Endothelial cell of umbilical vein (primary cell): Measurements from ENCODE around the gene TMEM138. TPM values are rescaled to one million over a fixed set of nuclear protein-coding genes. Genes with fewer than 3 reads are reported as not detected.

Experiments
- BruUV-seq: library from RNA; stranded (reverse); fragments of 400-500 nt; replicated peaks from 2 replicates; lab custom pipeline; 2021; lab: Mats Ljungman, UMichigan
- CTCF ChIA-PET: fragments of 300-600, 350-600 bp; sonication (Branson Sonifier 250); formaldehyde crosslinking; loops from one replicate; lab custom pipeline; 2021; ENCODE audit warnings: antibody characterized with exemption, inconsistent platforms; lab: Charles Lee
- POLR2A ChIA-PET: fragments of 300-600, 350-600 bp; sonication (Branson Sonifier 250); formaldehyde crosslinking; loops from one replicate; lab custom pipeline; 2021; ENCODE audit warnings: antibody characterized with exemption, inconsistent platforms; lab: Charles Lee
- DNase-seq: peaks from one replicate; pipeline ENCODE4 v3.0.0-alpha.2; 2011; ENCODE audit warnings: low read depth, low spot score
- FAIRE-seq: peaks from 2 replicates; lab custom pipeline; 2011; peaks lifted over from hg19 to GRCh38; lab: Jason Lieb, UNC
- H2AFZ ChIP-seq: 2 replicates; pipeline ENCODE4 v1.6.0; 2012; ENCODE audit warnings: low read depth, low read length, control low read depth, inconsistent platforms
- H3K27ac ChIP-seq: 2 replicates; pipeline ENCODE4 v1.5.1; 2011; ENCODE audit warnings: low read depth, mild to moderate bottlenecking, control low read depth, low read length, moderate library complexity; ENCODE audit not compliant: insufficient read depth
- H3K27me3 ChIP-seq, 2 experiments: 2 replicates each; pipeline versions ENCODE4 v1.6.0 to v1.6.1; 2011; ENCODE audit warnings: low read length in 2 of 2, mixed read lengths in 1 of 2; ENCODE audit not compliant: control insufficient read depth in 2 of 2, insufficient read depth in 2 of 2
- H3K36me3 ChIP-seq, 2 experiments: 2 replicates in 1 of 2; 3 replicates in 1 of 2; pipeline ENCODE4 v1.5.1; 2011; ENCODE audit warnings: low read length in 2 of 2, mild to moderate bottlenecking in 1 of 2, moderate library complexity in 1 of 2; ENCODE audit not compliant: control insufficient read depth in 2 of 2, insufficient read depth in 2 of 2; ENCODE audit errors: extremely low read depth in 1 of 2
- H3K4me1 ChIP-seq: 3 replicates; pipeline ENCODE4 v1.5.1; 2011; ENCODE audit warnings: mild to moderate bottlenecking, low read length; ENCODE audit not compliant: control insufficient read depth, insufficient read depth; ENCODE audit errors: extremely low read depth
- H3K4me2 ChIP-seq: 2 replicates; pipeline ENCODE4 v1.6.1; 2011; ENCODE audit warnings: low read length, control low read depth, mixed read lengths; ENCODE audit not compliant: insufficient read depth
- H3K4me3 ChIP-seq, 3 experiments: fragments of 200-600 bp in 1 of 3; sonication (generic), shearing (Covaris generic) in 1 of 3; replicated peaks in 1 of 3; 2 replicates each; pipeline ENCODE4 v1.5.1; 2011 to 2016; ENCODE audit warnings: control low read depth in 3 of 3, low read length in 3 of 3, mild to moderate bottlenecking in 2 of 3, inconsistent platforms in 1 of 3, low read depth in 1 of 3, moderate library complexity in 1 of 3; ENCODE audit not compliant: insufficient read depth in 1 of 3
- H3K79me2 ChIP-seq: 2 replicates; pipeline ENCODE4 v1.6.0; 2012; ENCODE audit warnings: low read length, inconsistent platforms; ENCODE audit not compliant: control insufficient read depth, insufficient read depth
- H3K9ac ChIP-seq: replicated peaks from 2 replicates; pipeline ENCODE3; 2011; ENCODE audit warnings: low read length, control low read depth; ENCODE audit not compliant: insufficient read depth; ENCODE audit errors: extremely low read depth
- H3K9me1 ChIP-seq: replicated peaks from 3 replicates; pipeline ENCODE4 v1.6.0; 2011; ENCODE audit warnings: mild to moderate bottlenecking, low read length; ENCODE audit not compliant: control insufficient read depth, insufficient read depth; ENCODE audit errors: extremely low read depth
- H3K9me3 ChIP-seq: replicated peaks from 2 replicates; pipeline ENCODE4 v1.5.1; 2012; ENCODE audit warnings: low read length, inconsistent platforms; ENCODE audit not compliant: control insufficient read depth, insufficient read depth
- H4K20me1 ChIP-seq: replicated peaks from 2 replicates; pipeline ENCODE3; 2011; ENCODE audit warnings: mild to moderate bottlenecking, low read length; ENCODE audit not compliant: control insufficient read depth, insufficient read depth; ENCODE audit errors: extremely low read depth
- CTCF ChIP-seq, 2 donors: IDR thresholded peaks; 1 replicate in 1 of 2; 2 replicates in 1 of 2; pipeline ENCODE4 v1.5.1; 2011; ENCODE audit warnings: low read length in 2 of 2, mild to moderate bottlenecking in 2 of 2, moderate library complexity in 2 of 2, control low read depth in 1 of 2, inconsistent platforms in 1 of 2, low read depth in 1 of 2; ENCODE audit not compliant: insufficient read depth in 1 of 2; ENCODE audit errors: extremely low read depth in 1 of 2
- EZH2 ChIP-seq: IDR thresholded peaks from 2 replicates; pipeline ENCODE4 v1.6.1; 2012; ENCODE audit warnings: borderline replicate concordance, low read depth, mild to moderate bottlenecking, moderate library complexity, low read length, inconsistent platforms; ENCODE audit not compliant: severe bottlenecking
- FOS ChIP-seq: IDR thresholded peaks from 2 replicates; pipeline ENCODE4 v1.6.1; 2011; ENCODE audit warnings: mild to moderate bottlenecking, low read length, moderate library complexity, borderline replicate concordance; ENCODE audit not compliant: insufficient read depth
- GATA2 ChIP-seq: IDR thresholded peaks from 2 replicates; pipeline ENCODE4 v1.7.0; 2011; ENCODE audit warnings: low read depth, mild to moderate bottlenecking, moderate library complexity, mixed read lengths, low read length; ENCODE audit not compliant: insufficient read length, insufficient read depth
- JUN ChIP-seq: IDR thresholded peaks from 2 replicates; pipeline ENCODE4 v1.6.1; 2011; ENCODE audit warnings: borderline replicate concordance, low read depth; ENCODE audit not compliant: insufficient read length, insufficient read depth
- MAX ChIP-seq: IDR thresholded peaks from 2 replicates; pipeline ENCODE4 v1.6.1; 2011; ENCODE audit not compliant: insufficient read depth, insufficient read length
- MYC ChIP-seq: IDR thresholded peaks from one replicate; pipeline ENCODE4 v1.6.1; 2011; ENCODE audit warnings: mild to moderate bottlenecking, low read depth, low read length
- POLR2A ChIP-seq: IDR thresholded peaks from 2 replicates; pipeline ENCODE4 v1.6.1; 2012; ENCODE audit warnings: low read depth, mild to moderate bottlenecking, control low read depth, low read length
- POLR2AphosphoS5 ChIP-seq: IDR thresholded peaks from 2 replicates; pipeline ENCODE4 v1.6.1; 2012; ENCODE audit warnings: low read depth, mild to moderate bottlenecking, control low read depth, low read length, moderate library complexity; ENCODE audit not compliant: insufficient read depth
- dilution Hi-C: fragments of 300-500 bp; cut with MboI; formaldehyde crosslinking; loops from one replicate; pipeline ENCODE4 v1.15.0; 2019; ENCODE audit warnings: low sequenced_read_pairs; ENCODE audit not compliant: extremely low pct_ligation_motif_present
- intact Hi-C: fragments of 100-400 bp; cut with micrococcal nuclease; formaldehyde crosslinking; loops from one replicate; pipeline ENCODE4 v1.10.0; 2022
- polyA plus RNA-seq, 4 experiments: library from polyadenylated mRNA; depleted of rRNA in 3 of 4; stranded (reverse) in 3 of 4; unstranded in 1 of 4; fragments of >200 nt; gene quantifications; 2 replicates each; pipeline versions ENCODE4 v1.2.1 to v1.2.3, GENCODE V29; 2011 to 2012; ENCODE audit warnings: missing spikeins in 1 of 4
- total RNA-seq: library from RNA; stranded (reverse); gene quantifications from 2 replicates; pipeline ENCODE4 v1.2.3, GENCODE V29; 2021

TMEM138 gene
- total and polyA plus RNA-seq, 2 donors (not counting 3 experiments of a cell fraction or from before 2014, with no cell fraction given): 37.9 to 60.0 TPM

GRCh38 chr11:61411589-61411988, 49.4 kb downstream of the TMEM138 start:
- no peak overlapping the region for H3K4me3 ChIP-seq
- H3K4me1 ChIP-seq: peaks cover 12% of the 10 kb centered on the region
- no peak for FAIRE-seq
- H3K36me3 ChIP-seq: peaks cover 39 to 45% of the 10 kb centered on the region in 2 experiments
- ChIA-PET POLR2A (no interaction called here), CTCF (no interaction called here)
- H4K20me1 ChIP-seq: no peaks in the 10 kb centered on the region
- intact Hi-C loops (no loop called here), dilution Hi-C loops (no loop called here)
- H3K79me2 ChIP-seq: no peaks in the 10 kb centered on the region
- no peak for DNase-seq
- H3K9me1 ChIP-seq: no peaks in the 10 kb centered on the region
- TF ChIP-seq FOS: no peak
- no peak for TF ChIP-seq CTCF (IDR thresholded peaks at IDR 0.05; ENCODE audit: extremely low read depth in 1 of 2, insufficient read depth in 1 of 2, low read depth in 1 of 2, low read length in 2 of 2)
- no peak for TF ChIP-seq POLR2A
- no peak for TF ChIP-seq EZH2
- no peak for TF ChIP-seq GATA2
- no peak for TF ChIP-seq POLR2AphosphoS5
- no peak for TF ChIP-seq MYC
- no peak for TF ChIP-seq JUN
- no peak for TF ChIP-seq MAX
- H3K27me3 ChIP-seq: no peaks in the 10 kb centered on the region
- no TSS peak for BruUV-seq
- no peak overlapping the region for H2AFZ ChIP-seq
- H3K4me2 ChIP-seq: no peak overlapping the region
- no peak overlapping the region for H3K27ac ChIP-seq
- H3K9ac ChIP-seq: no peak overlapping the region
- H3K9me3 ChIP-seq: no peaks in the 10 kb centered on the region
